GM12875 (cell line): Measurements from ENCODE around the gene OR4D5.

Source experiments
- H3K4me3 ChIP-seq: one replicate; pipeline ENCODE4 v1.5.1; 2011; ENCODE audit warnings: low read depth, low read length, control low read depth
- TF ChIP-seq, protein P1 (sequence below): IDR thresholded peaks from 2 replicates; pipeline ENCODE4 v1.5.1; 2011; ENCODE audit warnings: low read depth, mild to moderate bottlenecking, control low read depth, inconsistent platforms, low read length, moderate library complexity, borderline replicate concordance; ENCODE audit not compliant: insufficient read depth

The OR4D5 gene

DNA sequence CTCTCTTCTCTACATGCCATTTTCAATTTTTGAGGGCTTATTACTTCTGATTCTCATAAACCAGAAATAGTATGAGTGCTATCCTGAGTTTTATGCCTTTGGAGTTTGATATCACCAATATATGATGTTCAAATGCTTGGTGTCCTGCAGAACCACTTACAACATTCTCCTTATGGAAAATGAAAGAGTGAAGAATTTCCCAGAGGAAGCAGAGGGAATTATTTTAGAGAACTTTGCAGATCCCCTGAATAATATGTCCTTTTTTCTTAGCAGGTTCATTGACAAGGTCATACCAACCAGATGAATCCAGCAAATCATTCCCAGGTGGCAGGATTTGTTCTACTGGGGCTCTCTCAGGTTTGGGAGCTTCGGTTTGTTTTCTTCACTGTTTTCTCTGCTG, at the start of gene OR4D5:
OR4D5 (plus strand) TSS at position 301 of the 400 bp plus-strand sequence; CDS start at position 301, 0 bp downstream.
- H3K4me3 ChIP-seq, result no peak within 1 kb of the TSS

DNA sequence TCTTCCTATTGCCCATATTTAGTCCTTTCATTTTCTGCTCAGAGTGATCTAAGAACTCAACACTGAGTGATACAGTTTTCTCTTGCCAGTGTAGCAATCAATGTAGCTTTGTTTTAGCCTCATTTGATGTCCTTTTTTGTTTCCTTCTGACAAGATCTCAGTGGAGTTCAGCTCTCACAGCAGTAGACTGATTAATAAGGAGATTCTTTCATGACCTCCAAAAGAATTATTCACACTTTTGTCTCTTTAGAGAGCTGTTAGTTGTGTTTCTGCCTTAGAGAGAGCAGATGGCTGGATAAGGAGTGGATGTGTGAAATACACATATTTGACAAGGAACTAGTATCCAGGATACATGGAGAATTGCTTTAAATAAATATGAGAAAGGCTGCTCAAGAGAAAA, 47.4 kb upstream of the OR4D5 start:
- no peak overlapping the region for H3K4me3 ChIP-seq
- TF ChIP-seq, protein P1, sequence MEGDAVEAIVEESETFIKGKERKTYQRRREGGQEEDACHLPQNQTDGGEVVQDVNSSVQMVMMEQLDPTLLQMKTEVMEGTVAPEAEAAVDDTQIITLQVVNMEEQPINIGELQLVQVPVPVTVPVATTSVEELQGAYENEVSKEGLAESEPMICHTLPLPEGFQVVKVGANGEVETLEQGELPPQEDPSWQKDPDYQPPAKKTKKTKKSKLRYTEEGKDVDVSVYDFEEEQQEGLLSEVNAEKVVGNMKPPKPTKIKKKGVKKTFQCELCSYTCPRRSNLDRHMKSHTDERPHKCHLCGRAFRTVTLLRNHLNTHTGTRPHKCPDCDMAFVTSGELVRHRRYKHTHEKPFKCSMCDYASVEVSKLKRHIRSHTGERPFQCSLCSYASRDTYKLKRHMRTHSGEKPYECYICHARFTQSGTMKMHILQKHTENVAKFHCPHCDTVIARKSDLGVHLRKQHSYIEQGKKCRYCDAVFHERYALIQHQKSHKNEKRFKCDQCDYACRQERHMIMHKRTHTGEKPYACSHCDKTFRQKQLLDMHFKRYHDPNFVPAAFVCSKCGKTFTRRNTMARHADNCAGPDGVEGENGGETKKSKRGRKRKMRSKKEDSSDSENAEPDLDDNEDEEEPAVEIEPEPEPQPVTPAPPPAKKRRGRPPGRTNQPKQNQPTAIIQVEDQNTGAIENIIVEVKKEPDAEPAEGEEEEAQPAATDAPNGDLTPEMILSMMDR, result no peak

More for the DNA sequence above, at the start of gene OR4D5:
- TF ChIP-seq, protein P1, result no peak

DNA sequence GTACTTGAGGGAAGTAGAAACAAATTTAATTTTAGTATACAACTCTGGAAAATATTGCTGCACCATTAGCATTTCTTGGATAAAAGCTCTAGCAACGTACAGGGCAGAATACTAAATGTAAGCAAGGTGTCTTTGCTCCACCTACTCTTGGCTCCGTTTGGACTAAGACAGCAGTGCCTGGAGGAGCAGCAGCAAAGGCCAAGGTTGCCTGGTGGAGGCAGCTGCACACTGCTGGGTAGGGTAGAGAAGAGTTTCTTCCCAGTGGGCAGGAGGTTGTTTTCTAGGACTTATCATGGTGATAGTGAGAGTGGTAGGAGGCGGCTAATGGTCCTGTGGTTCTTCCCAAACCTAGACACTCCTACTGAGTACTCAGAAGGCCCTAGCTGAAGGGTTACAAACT, 39.6 kb upstream of the OR4D5 start:
- no peak overlapping the region for H3K4me3 ChIP-seq
- TF ChIP-seq, protein P1, result no peak

DNA sequence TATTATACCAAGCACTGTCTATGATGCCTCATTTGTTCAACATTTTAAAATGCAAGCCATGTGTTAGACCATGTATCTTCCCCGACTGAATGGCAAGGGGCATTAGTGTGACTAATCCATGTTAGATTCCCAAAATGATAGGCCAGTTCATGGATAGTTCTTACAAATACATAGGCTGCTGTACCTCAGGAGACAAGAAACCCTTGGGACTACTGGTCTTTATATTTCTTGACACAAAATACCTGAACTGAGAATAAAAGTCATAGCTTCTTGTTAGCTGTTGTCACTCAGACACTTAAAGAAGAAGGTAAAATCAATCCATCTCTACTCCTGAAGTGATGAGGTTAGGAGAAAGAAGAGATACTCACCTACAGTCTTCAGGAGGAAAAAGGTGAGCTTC, 37.5 kb upstream of the OR4D5 start, which contains the start of gene OR8D4:
OR8D4 (plus strand) TSS at position 301 of the 400 bp plus-strand sequence. CDS start 4,265 bp downstream, outside the sequence.
- no peak within 1 kb of the TSS for H3K4me3 ChIP-seq
- TF ChIP-seq, protein P1, result no peak

DNA sequence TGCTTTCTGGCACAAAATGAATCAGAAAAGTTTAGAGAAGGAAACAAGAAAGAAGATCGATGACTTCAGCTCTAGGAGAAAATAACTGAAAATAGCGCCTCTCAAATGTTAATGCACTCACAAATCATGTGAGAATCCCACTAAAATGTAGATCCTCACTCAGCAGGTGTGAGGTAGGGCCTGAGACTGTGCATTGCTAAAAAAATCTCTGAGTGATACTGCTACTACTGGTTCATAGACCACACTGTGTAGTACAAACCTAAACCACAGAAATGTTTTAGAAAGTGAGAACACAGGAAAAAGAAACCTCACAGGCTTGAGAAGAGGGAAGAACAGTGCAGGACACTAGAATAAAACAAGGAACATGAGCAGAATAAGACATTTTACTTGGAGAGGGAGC, 35.5 kb upstream of the OR4D5 start:
- TF ChIP-seq, protein P1, result no peak
- no peak overlapping the region for H3K4me3 ChIP-seq

DNA sequence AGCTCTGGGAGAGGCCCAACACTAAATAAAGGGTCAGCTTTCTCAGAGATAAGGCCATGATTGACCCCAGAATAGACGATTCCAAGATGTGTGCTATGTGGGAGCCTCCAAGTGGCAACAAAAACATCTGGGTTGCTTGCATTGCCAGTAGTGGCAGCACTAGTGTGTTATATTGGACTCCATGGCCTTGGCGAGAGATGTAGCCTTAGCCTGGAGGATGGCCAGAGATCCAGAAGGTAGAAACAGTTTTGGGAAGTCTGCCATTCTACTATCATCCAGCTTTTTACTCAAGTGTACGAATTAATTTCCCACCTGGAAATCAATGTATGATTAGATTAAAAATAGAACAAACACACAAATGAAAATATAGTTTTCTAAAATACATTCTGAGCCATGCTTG, 34.5 kb upstream of the OR4D5 start:
- TF ChIP-seq, protein P1, result no peak
- H3K4me3 ChIP-seq, result no peak overlapping the region

GRCh38 chr11:123905826-123906225, 33.6 kb upstream of the OR4D5 start:
- TF ChIP-seq, protein P1, result no peak
- H3K4me3 ChIP-seq, result no peak overlapping the region
